Dermis lymphatic vessel endothelial cell (primary cell): ENCODE measurements around the gene ZNF74. TPM values are rescaled to one million over a fixed set of nuclear protein-coding genes. Genes with fewer than 3 reads are reported as not detected.

Experiments
- total RNA-seq: library from RNA; depleted of rRNA; stranded (reverse); fragments of >200 nt; gene quantifications from 2 replicates; pipeline ENCODE4 v1.2.1, GENCODE V29; 2014

ZNF74 gene
- 8.8 and 16.7 TPM in 2 replicates for total RNA-seq

DNA sequence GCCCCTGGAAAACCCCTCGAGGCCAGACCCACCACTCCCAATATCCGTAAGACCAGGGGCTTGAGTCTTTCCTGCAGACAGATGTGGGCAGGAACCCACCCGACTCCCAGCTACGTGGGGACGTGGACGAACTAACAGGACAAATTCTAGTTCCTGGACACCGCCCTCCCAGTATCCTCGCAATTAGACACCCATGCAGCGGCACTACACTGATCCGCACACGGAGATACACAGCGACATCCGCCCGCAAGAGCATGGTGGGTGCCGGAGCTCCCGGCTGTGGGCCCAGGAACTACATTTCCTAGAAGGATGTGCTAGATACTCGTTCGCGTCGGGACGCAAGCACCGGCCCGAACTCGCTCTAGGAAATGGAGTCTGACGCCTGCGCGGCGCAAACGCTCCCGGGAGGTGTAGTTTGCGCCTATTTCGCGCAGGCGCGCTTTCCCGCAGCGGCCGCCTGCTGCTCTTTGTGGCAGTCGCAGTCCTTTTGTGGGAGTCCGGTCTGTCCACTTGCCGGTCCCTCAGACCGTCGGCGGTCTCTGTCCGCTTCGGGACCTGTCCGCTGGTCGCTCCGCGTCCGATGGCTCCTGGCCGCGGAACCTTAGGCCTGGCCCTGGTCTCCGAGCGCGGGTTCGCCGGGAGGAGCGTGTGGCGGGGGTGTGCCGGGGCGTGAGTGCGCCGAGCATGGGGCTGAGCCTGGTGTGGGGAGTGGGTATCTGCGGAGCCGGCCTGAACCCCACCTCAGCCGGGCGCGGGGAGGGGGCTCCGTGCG, at the start of gene ZNF74:
ZNF74 (plus strand) TSS at position 447 of the 772 bp plus-strand sequence. CDS start 478 bp downstream, outside the sequence.

DNA sequence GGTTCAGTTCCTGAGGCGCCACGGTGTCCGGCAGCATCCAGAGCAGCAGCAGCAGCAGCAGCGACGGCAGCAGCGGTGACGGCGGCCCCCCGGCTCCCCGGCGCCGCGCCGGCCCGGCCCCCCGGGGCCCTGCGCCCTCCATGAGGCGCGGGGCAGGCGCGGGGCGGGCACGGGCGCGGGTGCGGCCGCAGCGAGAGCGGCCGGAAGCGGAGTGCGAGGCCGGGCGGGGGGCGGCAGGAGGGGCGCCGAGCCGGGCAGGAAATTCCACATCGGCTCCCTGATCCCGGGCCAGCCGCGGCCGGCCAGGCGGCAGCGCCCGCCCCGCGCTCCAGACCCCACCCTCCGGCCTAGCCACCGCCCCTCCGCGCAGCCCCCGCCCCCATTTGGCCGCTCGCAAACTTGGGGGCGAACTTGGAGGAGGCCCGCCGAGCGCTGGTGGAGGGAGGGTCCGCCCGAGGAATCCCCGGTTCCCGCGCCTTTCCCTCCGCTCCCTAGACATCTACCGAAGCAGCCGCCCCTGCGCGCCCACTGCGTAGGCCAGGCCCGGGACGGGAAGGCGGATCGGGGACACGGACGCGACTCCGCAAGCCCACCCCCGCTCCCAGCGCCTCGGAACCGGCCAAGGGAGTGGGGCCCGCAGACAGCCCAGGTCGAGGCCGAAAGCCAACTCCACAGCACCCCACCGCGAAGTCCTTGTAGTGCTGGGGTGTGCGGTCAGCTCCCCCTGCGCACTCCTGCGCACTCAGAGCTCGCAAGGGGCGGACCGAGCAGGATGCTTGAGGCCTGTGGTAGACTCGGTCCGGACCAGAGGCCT, 43.9 kb downstream of the ZNF74 start, which contains the start of gene SCARF2:
SCARF2 (minus strand) TSS at position 213 of the 814 bp plus-strand sequence; CDS start at position 142, 71 bp downstream.

Other genes with a start within 250 kb of the ZNF74 start
- gene CCDC188, start 243.1 kb upstream of the ZNF74 start, total RNA-seq = 3.7 and 5.2 TPM in 2 replicates
- 0.77 and 1.3 TPM in 2 replicates for gene RTN4R, start 125.8 kb upstream of the ZNF74 start, total RNA-seq
- 42.0 and 43.2 TPM in 2 replicates for gene DGCR6L, start 74.1 kb upstream of the ZNF74 start, total RNA-seq
- gene SCARF2, start 43.7 kb downstream of the ZNF74 start, total RNA-seq = 4.4 and 5.7 TPM in 2 replicates
- gene KLHL22, start 101.6 kb downstream of the ZNF74 start, total RNA-seq = 17.7 and 19.0 TPM in 2 replicates
- 20.5 and 20.6 TPM in 2 replicates for gene MED15, start 113.5 kb downstream of the ZNF74 start, total RNA-seq